GM06990 (cell line): ENCODE measurements around the gene ARHGDIG.

Source experiments
- DNase-seq: peaks from one replicate; pipeline ENCODE4 v3.0.0-alpha.2; 2011; ENCODE audit not compliant: insufficient read length; ENCODE audit errors: extremely low read depth
- H3K27me3 ChIP-seq: replicated peaks from 2 replicates; pipeline ENCODE4 v1.6.0; 2011; ENCODE audit warnings: low read length; ENCODE audit not compliant: control insufficient read depth, insufficient read depth
- H3K36me3 ChIP-seq: 2 replicates; pipeline ENCODE4 v1.5.1; 2011; ENCODE audit warnings: low read length; ENCODE audit not compliant: control insufficient read depth, insufficient read depth
- H3K4me3 ChIP-seq: replicated peaks from 2 replicates; pipeline ENCODE4 v1.5.1; 2011; ENCODE audit warnings: low read depth, mild to moderate bottlenecking, control low read depth, low read length
- CTCF ChIP-seq: IDR thresholded peaks from 2 replicates; pipeline ENCODE4 v1.5.1; 2011; ENCODE audit warnings: low read length, control low read depth, mild to moderate bottlenecking, inconsistent platforms; ENCODE audit not compliant: insufficient read depth, poor library complexity, severe bottlenecking

ARHGDIG gene

GRCh38 chr16:301950-302349 lies 21.6 kb downstream of the ARHGDIG start:
- Histone ChIP-seq H3K27me3 (no peaks in the 10 kb centered on the region), H3K4me3 (no peak overlapping the region), H3K36me3 (peaks cover 13% of the 10 kb centered on the region)
- DNase-seq = no peak
- no peak for TF ChIP-seq CTCF

- Histone ChIP-seq H3K36me3 (peaks cover 15% of the 10 kb centered on the region), H3K27me3 (no peaks in the 10 kb centered on the region)
- no peak for DNase-seq
Measured at GRCh38 chr16:303760-304505, 23.5 kb downstream of the ARHGDIG start.

GRCh38 chr16:305916-306626 lies 25.7 kb downstream of the ARHGDIG start:
- DNase-seq = no peak
- Histone ChIP-seq H3K4me3 (no peak overlapping the region), H3K36me3 (peaks cover 15% of the 10 kb centered on the region), H3K27me3 (no peaks in the 10 kb centered on the region)
- no peak for TF ChIP-seq CTCF

More at GRCh38 chr16:303760-304505, 23.5 kb downstream of the ARHGDIG start:
- no peak overlapping the region for H3K4me3 ChIP-seq
- TF ChIP-seq CTCF = peak; percentile 9

GRCh38 chr16:306911-307370 lies 26.6 kb downstream of the ARHGDIG start:
- DNase-seq = no peak
- Histone ChIP-seq H3K36me3 (peaks cover 13% of the 10 kb centered on the region), H3K4me3 (no peak overlapping the region), H3K27me3 (no peaks in the 10 kb centered on the region)
- no peak for TF ChIP-seq CTCF

- Histone ChIP-seq H3K4me3 (no peak overlapping the region), H3K36me3 (peaks cover 8% of the 10 kb centered on the region), H3K27me3 (no peaks in the 10 kb centered on the region)
- no peak for DNase-seq
- TF ChIP-seq CTCF = no peak
Measured at GRCh38 chr16:307691-308312, 27.4 kb downstream of the ARHGDIG start.
